DND-41 (cell line): ENCODE measurements around the gene RIC8A.
"Not testable (repeated sequence)": the region's sequence is repeated elsewhere in the genome, so short reads cannot be mapped to it uniquely, and the experiment has no call there.

Experiments
- EZH2 ChIP-seq: IDR thresholded peaks from 3 replicates; pipeline ENCODE4 v1.6.1; 2012; ENCODE audit warnings: borderline replicate concordance, low read depth, mild to moderate bottlenecking, moderate library complexity, low read length, inconsistent platforms; ENCODE audit not compliant: severe bottlenecking
- TF ChIP-seq, protein P1 (sequence below): IDR thresholded peaks from 2 replicates; pipeline ENCODE4 v1.5.1; 2012; ENCODE audit warnings: borderline replicate concordance, low read length, moderate library complexity, mild to moderate bottlenecking; ENCODE audit not compliant: poor library complexity, severe bottlenecking; ENCODE audit errors: extremely low read depth

GRCh38 chr11:192674-193128 is 14.8 kb upstream of the RIC8A start, which contains the start of gene SCGB1C1:
- not testable (repeated sequence) for TF ChIP-seq EZH2
- TF ChIP-seq, protein P1, sequence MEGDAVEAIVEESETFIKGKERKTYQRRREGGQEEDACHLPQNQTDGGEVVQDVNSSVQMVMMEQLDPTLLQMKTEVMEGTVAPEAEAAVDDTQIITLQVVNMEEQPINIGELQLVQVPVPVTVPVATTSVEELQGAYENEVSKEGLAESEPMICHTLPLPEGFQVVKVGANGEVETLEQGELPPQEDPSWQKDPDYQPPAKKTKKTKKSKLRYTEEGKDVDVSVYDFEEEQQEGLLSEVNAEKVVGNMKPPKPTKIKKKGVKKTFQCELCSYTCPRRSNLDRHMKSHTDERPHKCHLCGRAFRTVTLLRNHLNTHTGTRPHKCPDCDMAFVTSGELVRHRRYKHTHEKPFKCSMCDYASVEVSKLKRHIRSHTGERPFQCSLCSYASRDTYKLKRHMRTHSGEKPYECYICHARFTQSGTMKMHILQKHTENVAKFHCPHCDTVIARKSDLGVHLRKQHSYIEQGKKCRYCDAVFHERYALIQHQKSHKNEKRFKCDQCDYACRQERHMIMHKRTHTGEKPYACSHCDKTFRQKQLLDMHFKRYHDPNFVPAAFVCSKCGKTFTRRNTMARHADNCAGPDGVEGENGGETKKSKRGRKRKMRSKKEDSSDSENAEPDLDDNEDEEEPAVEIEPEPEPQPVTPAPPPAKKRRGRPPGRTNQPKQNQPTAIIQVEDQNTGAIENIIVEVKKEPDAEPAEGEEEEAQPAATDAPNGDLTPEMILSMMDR: not testable (repeated sequence)
